ENCODE measurements around the gene SLC2A13.
"Not testable (repeated sequence)": the region's sequence is repeated elsewhere in the genome, so short reads cannot be mapped to it uniquely, and the experiment has no call there.

SLC2A13 gene

GRCh38 chr12:39922598-39922997 lies 183.3 kb downstream of the SLC2A13 start:
- H3K4me1 Mint-ChIP-seq; H3K27ac Mint-ChIP-seq; H3K9me3 Mint-ChIP-seq; ATAC-seq; H3K36me3 Mint-ChIP-seq (ENCODE audit: low read depth); H3K27me3 Mint-ChIP-seq; DNase-seq; H3K4me3 Mint-ChIP-seq: not testable (repeated sequence)

GRCh38 chr12:39920647-39921046 lies 185.2 kb downstream of the SLC2A13 start:
- Mint-ChIP-seq H3K4me3 (no peak overlapping the region), H3K4me1 (no peaks in the 10 kb centered on the region), H3K9me3 (no peaks in the 10 kb centered on the region), H3K27me3 (no peaks in the 10 kb centered on the region), H3K27ac (no peak overlapping the region), H3K36me3 (ENCODE audit: low read depth) (no peaks in the 10 kb centered on the region)
- DNase-seq (no peak), ATAC-seq (no peak)

- ATAC-seq (no peak), DNase-seq (no peak)
- Mint-ChIP-seq H3K4me1 (no peaks in the 10 kb centered on the region), H3K27ac (no peak overlapping the region), H3K4me3 (no peak overlapping the region), H3K36me3 (ENCODE audit: low read depth) (no peaks in the 10 kb centered on the region), H3K9me3 (no peaks in the 10 kb centered on the region), H3K27me3 (no peaks in the 10 kb centered on the region)
Measured at GRCh38 chr12:39920222-39920621, 185.7 kb downstream of the SLC2A13 start.

- no peaks in the 10 kb centered on the region for H3K9me3 Mint-ChIP-seq
- no peak for DNase-seq
- H3K4me1 Mint-ChIP-seq = no peaks in the 10 kb centered on the region
- H3K27ac Mint-ChIP-seq = no peak overlapping the region
- no peak overlapping the region for H3K4me3 Mint-ChIP-seq
- no peak for ATAC-seq
- H3K36me3 Mint-ChIP-seq (ENCODE audit: low read depth) = no peaks in the 10 kb centered on the region
- H3K27me3 Mint-ChIP-seq = no peaks in the 10 kb centered on the region
Measured at GRCh38 chr12:39919790-39920189, 186.1 kb downstream of the SLC2A13 start.

- no peaks in the 10 kb centered on the region for H3K27me3 Mint-ChIP-seq
- no peaks in the 10 kb centered on the region for H3K4me1 Mint-ChIP-seq
- H3K4me3 Mint-ChIP-seq = no peak overlapping the region
- DNase-seq = no peak
- no peak for ATAC-seq
- no peaks in the 10 kb centered on the region for H3K36me3 Mint-ChIP-seq (ENCODE audit: low read depth)
- no peaks in the 10 kb centered on the region for H3K9me3 Mint-ChIP-seq
- no peak overlapping the region for H3K27ac Mint-ChIP-seq
Measured at GRCh38 chr12:39915249-39915648, 190.6 kb downstream of the SLC2A13 start.

- Mint-ChIP-seq H3K36me3 (ENCODE audit: low read depth) (no peaks in the 10 kb centered on the region), H3K27me3 (no peaks in the 10 kb centered on the region), H3K9me3 (no peaks in the 10 kb centered on the region), H3K4me1 (no peaks in the 10 kb centered on the region), H3K27ac (no peak overlapping the region), H3K4me3 (no peak overlapping the region)
- ATAC-seq (no peak), DNase-seq (no peak)
Measured at GRCh38 chr12:39912211-39912980, 193.5 kb downstream of the SLC2A13 start.

GRCh38 chr12:39906237-39906636 lies 199.6 kb downstream of the SLC2A13 start:
- H3K27ac Mint-ChIP-seq = no peak overlapping the region
- ATAC-seq = no peak
- no peak overlapping the region for H3K4me3 Mint-ChIP-seq
- no peaks in the 10 kb centered on the region for H3K27me3 Mint-ChIP-seq
- H3K36me3 Mint-ChIP-seq (ENCODE audit: low read depth) = no peaks in the 10 kb centered on the region
- H3K4me1 Mint-ChIP-seq = peaks cover 8% of the 10 kb centered on the region
- no peak for DNase-seq
- H3K9me3 Mint-ChIP-seq = no peaks in the 10 kb centered on the region

GRCh38 chr12:39905152-39905551 lies 200.7 kb downstream of the SLC2A13 start:
- no peaks in the 10 kb centered on the region for H3K9me3 Mint-ChIP-seq
- H3K4me1 Mint-ChIP-seq = peaks cover 8% of the 10 kb centered on the region
- H3K27ac Mint-ChIP-seq = no peak overlapping the region
- DNase-seq (no peak), ATAC-seq (no peak)
- H3K36me3 Mint-ChIP-seq (ENCODE audit: low read depth) = no peaks in the 10 kb centered on the region
- no peaks in the 10 kb centered on the region for H3K27me3 Mint-ChIP-seq
- no peak overlapping the region for H3K4me3 Mint-ChIP-seq

- ATAC-seq (peak; percentile 68), DNase-seq (no peak)
- Mint-ChIP-seq H3K27me3 (no peaks in the 10 kb centered on the region), H3K9me3 (peaks cover 4% of the 10 kb centered on the region), H3K4me1 (peaks cover 8% of the 10 kb centered on the region), H3K27ac (no peak overlapping the region), H3K36me3 (ENCODE audit: low read depth) (no peaks in the 10 kb centered on the region), H3K4me3 (no peak overlapping the region)
Measured at GRCh38 chr12:39902821-39903220, 203.1 kb downstream of the SLC2A13 start.

- ATAC-seq (no peak), DNase-seq (no peak)
- Mint-ChIP-seq H3K9me3 (peaks cover 8% of the 10 kb centered on the region), H3K4me3 (no peak overlapping the region), H3K27me3 (no peaks in the 10 kb centered on the region), H3K36me3 (ENCODE audit: low read depth) (no peaks in the 10 kb centered on the region), H3K4me1 (no peaks in the 10 kb centered on the region), H3K27ac (no peak overlapping the region)
Measured at GRCh38 chr12:39897315-39897714, 208.6 kb downstream of the SLC2A13 start.

GRCh38 chr12:39893388-39893787 lies 212.5 kb downstream of the SLC2A13 start:
- H3K27me3 Mint-ChIP-seq, ATAC-seq, H3K4me1 Mint-ChIP-seq: not testable (repeated sequence)

GRCh38 chr12:39892146-39892545 lies 213.7 kb downstream of the SLC2A13 start:
- ATAC-seq (no peak), DNase-seq (no peak)
- H3K4me3 Mint-ChIP-seq = no peak overlapping the region
- peaks cover 4% of the 10 kb centered on the region for H3K9me3 Mint-ChIP-seq
- H3K27me3 Mint-ChIP-seq = no peaks in the 10 kb centered on the region
- H3K36me3 Mint-ChIP-seq (ENCODE audit: low read depth) = no peaks in the 10 kb centered on the region
- H3K27ac Mint-ChIP-seq = no peak overlapping the region
- no peaks in the 10 kb centered on the region for H3K4me1 Mint-ChIP-seq

More at GRCh38 chr12:39893388-39893787, 212.5 kb downstream of the SLC2A13 start:
- H3K4me3 Mint-ChIP-seq; H3K27ac Mint-ChIP-seq; H3K36me3 Mint-ChIP-seq (ENCODE audit: low read depth); DNase-seq; H3K9me3 Mint-ChIP-seq: not testable (repeated sequence)

- H3K27me3 Mint-ChIP-seq = no peaks in the 10 kb centered on the region
- H3K4me1 Mint-ChIP-seq = no peaks in the 10 kb centered on the region
- no peak overlapping the region for H3K27ac Mint-ChIP-seq
- DNase-seq (no peak), ATAC-seq (no peak)
- H3K4me3 Mint-ChIP-seq = no peak overlapping the region
- H3K9me3 Mint-ChIP-seq = no peaks in the 10 kb centered on the region
- no peaks in the 10 kb centered on the region for H3K36me3 Mint-ChIP-seq (ENCODE audit: low read depth)
Measured at GRCh38 chr12:39887856-39888255, 218.0 kb downstream of the SLC2A13 start.

GRCh38 chr12:39886106-39886505 lies 219.8 kb downstream of the SLC2A13 start:
- peaks cover 2% of the 10 kb centered on the region for H3K36me3 Mint-ChIP-seq (ENCODE audit: low read depth)
- ATAC-seq (no peak), DNase-seq (no peak)
- no peaks in the 10 kb centered on the region for H3K27me3 Mint-ChIP-seq
- H3K4me3 Mint-ChIP-seq = no peak overlapping the region
- H3K27ac Mint-ChIP-seq = no peak overlapping the region
- H3K4me1 Mint-ChIP-seq = no peaks in the 10 kb centered on the region
- peaks cover 5% of the 10 kb centered on the region for H3K9me3 Mint-ChIP-seq

GRCh38 chr12:39884616-39885125 lies 221.2 kb downstream of the SLC2A13 start:
- H3K4me1 Mint-ChIP-seq = no peaks in the 10 kb centered on the region
- H3K27ac Mint-ChIP-seq = no peak overlapping the region
- peaks cover 9% of the 10 kb centered on the region for H3K36me3 Mint-ChIP-seq (ENCODE audit: low read depth)
- no peak overlapping the region for H3K4me3 Mint-ChIP-seq
- DNase-seq = no peak
- ATAC-seq = no peak
- H3K27me3 Mint-ChIP-seq = no peaks in the 10 kb centered on the region
- H3K9me3 Mint-ChIP-seq = peaks cover 10% of the 10 kb centered on the region
